ENCODE measurements around the gene RBKS. TPM values are rescaled to one million over a fixed set of nuclear protein-coding genes. Genes with fewer than 3 reads are reported as not detected.
A peak's percentile ranks its signal among the peaks of the same experiment; 100 is the strongest.

The RBKS gene
- total and polyA plus RNA-seq, 2 donors (not counting 1 experiment from before 2014, with no cell fraction given): 1.3 to 2.6 TPM

GRCh38 chr2:27776696-27777095 is 113.5 kb downstream of the RBKS start:
- Histone ChIP-seq H3K4me2 (ENCODE audit: extremely low read depth, insufficient read depth, low read length) (no peak overlapping the region), H3K4me3 (replicated peaks in 1 of 4; ENCODE audit: control extremely low read depth in 1 of 4, insufficient read depth in 1 of 4, low read depth in 3 of 4, low read length in 4 of 4) (no peak overlapping the region), H3K36me3 (ENCODE audit: control insufficient read depth, insufficient read depth, low read length) (peaks cover 2% of the 10 kb centered on the region), H3K4me1 (ENCODE audit: control insufficient read depth, extremely low read depth, insufficient read depth, low read length) (no peaks in the 10 kb centered on the region), H3K9me3 (ENCODE audit: control insufficient read depth, insufficient read depth, low read depth, low read length) (no peaks in the 10 kb centered on the region), H3K9ac (ENCODE audit: insufficient read depth, low read length) (no peak overlapping the region), H3K27me3 (ENCODE audit: control insufficient read depth, insufficient read depth, low read length) (no peaks in the 10 kb centered on the region), H3K79me2 (ENCODE audit: control insufficient read depth, insufficient read depth, low read length) (peaks cover 68% of the 10 kb centered on the region), H2AFZ (ENCODE audit: low read length) (no peak overlapping the region), H3K27ac (ENCODE audit: insufficient read depth, low read length) (no peak overlapping the region), H4K20me1 (ENCODE audit: control insufficient read depth, extremely low read depth, insufficient read depth, low read length) (no peaks in the 10 kb centered on the region)
- DNase-seq (ENCODE audit: low read depth in 2 of 2): no peak
- no peak for TF ChIP-seq CTCF (conservative IDR thresholded peaks at IDR 0.05 in 1 of 2, IDR thresholded peaks at IDR 0.05 in 1 of 2; ENCODE audit: low read depth in 1 of 2, low read length in 2 of 2)
- no peak for TF ChIP-seq EZH2 (IDR thresholded peaks at IDR 0.05; ENCODE audit: low read length, missing control alignments)

GRCh38 chr2:27776097-27776496 is 114.1 kb downstream of the RBKS start:
- H3K27ac ChIP-seq (ENCODE audit: insufficient read depth, low read length): no peak overlapping the region
- no peak overlapping the region for H3K4me3 ChIP-seq (replicated peaks in 1 of 4; ENCODE audit: control extremely low read depth in 1 of 4, insufficient read depth in 1 of 4, low read depth in 3 of 4, low read length in 4 of 4)
- DNase-seq (ENCODE audit: low read depth in 2 of 2): peak; percentile 36 to 48
- no peaks in the 10 kb centered on the region for H3K27me3 ChIP-seq (ENCODE audit: control insufficient read depth, insufficient read depth, low read length)
- no peak for TF ChIP-seq EZH2 (IDR thresholded peaks at IDR 0.05; ENCODE audit: low read length, missing control alignments)
- TF ChIP-seq CTCF (conservative IDR thresholded peaks at IDR 0.05 in 1 of 2, IDR thresholded peaks at IDR 0.05 in 1 of 2; ENCODE audit: low read depth in 1 of 2, low read length in 2 of 2): no peak
- H3K36me3 ChIP-seq (ENCODE audit: control insufficient read depth, insufficient read depth, low read length): peaks cover 2% of the 10 kb centered on the region
- no peaks in the 10 kb centered on the region for H3K9me3 ChIP-seq (ENCODE audit: control insufficient read depth, insufficient read depth, low read depth, low read length)
- H4K20me1 ChIP-seq (ENCODE audit: control insufficient read depth, extremely low read depth, insufficient read depth, low read length): no peaks in the 10 kb centered on the region
- peak overlapping the region; percentile 19 for H3K4me2 ChIP-seq (ENCODE audit: extremely low read depth, insufficient read depth, low read length)
- peaks cover 69% of the 10 kb centered on the region for H3K79me2 ChIP-seq (ENCODE audit: control insufficient read depth, insufficient read depth, low read length)
- no peaks in the 10 kb centered on the region for H3K4me1 ChIP-seq (ENCODE audit: control insufficient read depth, extremely low read depth, insufficient read depth, low read length)
- H2AFZ ChIP-seq (ENCODE audit: low read length): no peak overlapping the region
- no peak overlapping the region for H3K9ac ChIP-seq (ENCODE audit: insufficient read depth, low read length)

- no peak for DNase-seq (ENCODE audit: low read depth in 2 of 2)
- Histone ChIP-seq H3K4me3 (replicated peaks in 1 of 4; ENCODE audit: control extremely low read depth in 1 of 4, insufficient read depth in 1 of 4, low read depth in 3 of 4, low read length in 4 of 4) (no peak overlapping the region), H2AFZ (ENCODE audit: low read length) (no peak overlapping the region), H3K9me3 (ENCODE audit: control insufficient read depth, insufficient read depth, low read depth, low read length) (no peaks in the 10 kb centered on the region), H3K79me2 (ENCODE audit: control insufficient read depth, insufficient read depth, low read length) (peaks cover 67% of the 10 kb centered on the region), H3K36me3 (ENCODE audit: control insufficient read depth, insufficient read depth, low read length) (peaks cover 2% of the 10 kb centered on the region), H3K27ac (ENCODE audit: insufficient read depth, low read length) (no peak overlapping the region), H3K9ac (ENCODE audit: insufficient read depth, low read length) (no peak overlapping the region), H3K27me3 (ENCODE audit: control insufficient read depth, insufficient read depth, low read length) (no peaks in the 10 kb centered on the region), H3K4me1 (ENCODE audit: control insufficient read depth, extremely low read depth, insufficient read depth, low read length) (no peaks in the 10 kb centered on the region), H4K20me1 (ENCODE audit: control insufficient read depth, extremely low read depth, insufficient read depth, low read length) (no peaks in the 10 kb centered on the region), H3K4me2 (ENCODE audit: extremely low read depth, insufficient read depth, low read length) (peak overlapping the region; percentile 79)
- no peak for TF ChIP-seq CTCF (conservative IDR thresholded peaks at IDR 0.05 in 1 of 2, IDR thresholded peaks at IDR 0.05 in 1 of 2; ENCODE audit: low read depth in 1 of 2, low read length in 2 of 2)
- TF ChIP-seq EZH2 (IDR thresholded peaks at IDR 0.05; ENCODE audit: low read length, missing control alignments): no peak
Observed at GRCh38 chr2:27773959-27774358, 116.2 kb downstream of the RBKS start.
